GM19467 (cell line): ENCODE results near the gene PROSER1.
"Not testable (repeated sequence)": the region's sequence is repeated elsewhere in the genome, so short reads cannot be mapped to it uniquely, and the experiment has no call there.

ENCODE experiments used
- ATAC-seq: cut with Tn5 transposase; IDR thresholded peaks from one replicate; pipeline ENCODE4 v1.9.1; 2021; ENCODE audit warnings: mild to moderate bottlenecking, moderate library complexity; ENCODE audit not compliant: unreplicated experiment

PROSER1 gene

DNA sequence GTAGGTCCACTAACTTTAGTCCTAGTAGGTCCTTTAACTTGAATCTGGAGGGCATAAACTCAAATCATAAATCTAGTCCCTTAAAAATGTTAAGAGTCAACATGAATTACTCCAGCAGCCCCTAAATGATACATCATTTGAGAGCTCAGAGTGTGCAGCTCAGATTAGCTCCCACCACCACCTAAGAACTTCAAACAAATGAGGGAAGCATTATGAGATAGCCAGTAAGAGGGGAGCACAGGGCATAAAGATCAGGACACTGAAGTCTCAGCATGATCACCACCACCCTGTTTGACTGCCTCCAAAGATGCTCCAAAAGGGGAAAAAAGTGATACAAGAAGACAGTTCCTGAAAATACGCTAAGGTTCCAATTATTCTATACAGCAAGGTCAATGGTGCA is 5.7 kb downstream of the PROSER1 start:
- no peak for ATAC-seq

GRCh38 chr13:39025433-39025839 is 12.5 kb downstream of the PROSER1 start:
- ATAC-seq: no peak

DNA sequence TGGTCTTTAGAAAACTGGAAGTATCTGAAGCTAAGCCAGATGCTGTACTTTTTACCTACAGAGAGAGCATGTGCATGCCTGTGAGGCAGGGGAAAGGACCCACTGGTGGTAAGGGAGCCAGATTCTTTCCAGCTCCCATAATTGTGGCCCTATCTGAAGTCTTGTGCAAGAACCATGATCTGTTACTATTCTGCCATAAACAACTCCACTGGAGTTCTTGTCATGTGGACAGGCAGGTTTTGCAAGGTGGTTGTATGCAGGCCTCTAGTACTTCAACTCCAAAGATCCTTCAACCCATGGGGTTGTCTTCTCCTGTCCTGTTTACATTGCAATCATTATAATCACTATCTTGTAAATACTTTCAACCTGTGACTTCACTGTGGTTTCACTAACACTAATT is 14.1 kb downstream of the PROSER1 start:
- ATAC-seq: no peak

GRCh38 chr13:39023316-39023715 is 14.6 kb downstream of the PROSER1 start:
- ATAC-seq: no peak

GRCh38 chr13:39020853-39021462 is 16.9 kb downstream of the PROSER1 start:
- ATAC-seq: no peak

DNA sequence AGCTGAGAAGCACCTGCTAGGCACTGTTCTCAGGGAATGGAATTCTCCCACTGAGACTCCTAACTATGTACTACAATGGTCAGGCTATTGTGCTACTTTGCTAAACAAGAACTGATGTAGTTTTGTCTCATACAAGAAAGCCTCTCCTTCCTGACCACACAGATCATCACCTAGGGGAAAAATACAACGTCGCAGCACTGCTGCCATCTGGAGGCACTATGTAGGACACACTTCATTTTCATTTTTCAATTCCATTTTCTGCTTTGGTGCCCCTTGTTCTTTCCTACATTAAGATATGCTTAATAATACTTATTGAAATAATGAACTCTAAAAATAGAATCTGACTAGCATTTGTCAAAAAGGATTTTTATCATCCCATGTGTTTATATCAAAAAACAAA is 21.1 kb downstream of the PROSER1 start:
- ATAC-seq: peak; percentile 69

DNA sequence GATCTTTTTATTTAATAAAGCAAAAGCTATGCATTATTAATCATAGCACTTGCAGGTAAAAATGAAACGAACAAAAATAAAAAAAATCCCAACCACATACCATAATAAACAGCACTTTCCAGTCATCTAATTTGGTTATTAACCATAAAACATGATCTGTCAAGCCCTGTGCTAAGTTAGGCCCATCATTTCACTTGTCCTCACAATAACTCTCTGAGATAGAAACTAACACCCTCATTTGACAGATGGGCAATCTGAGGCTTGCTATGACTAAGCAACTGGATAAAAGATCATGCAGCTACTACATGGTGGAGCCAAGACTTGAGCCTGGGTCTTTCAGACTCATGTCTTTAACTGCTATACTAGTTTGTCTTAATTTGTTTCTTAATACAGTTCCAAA is 21.8 kb downstream of the PROSER1 start:
- peak; percentile 68 for ATAC-seq

DNA sequence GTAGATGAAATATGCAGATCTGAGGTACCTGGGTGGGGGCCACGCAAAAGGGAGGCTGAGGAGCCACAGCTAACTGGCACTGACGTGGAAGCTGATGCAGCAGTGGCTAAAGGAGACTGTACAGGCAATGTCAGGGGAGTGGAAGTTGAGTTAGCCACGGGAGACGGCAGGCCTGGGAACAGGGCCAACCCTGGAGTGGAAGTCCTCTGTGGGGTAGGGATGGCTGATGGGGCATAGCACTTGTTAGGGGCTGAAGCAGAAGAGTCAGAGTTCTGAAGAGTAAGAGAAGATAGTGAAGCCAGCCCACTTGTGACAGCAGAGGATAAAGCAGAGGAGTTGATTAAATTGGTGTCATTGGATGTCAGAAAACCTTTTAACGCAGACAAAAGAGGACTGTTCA is 24.4 kb downstream of the PROSER1 start:
- ATAC-seq: no peak

- ATAC-seq: no peak
Observed at GRCh38 chr13:39012608-39013007, 25.3 kb downstream of the PROSER1 start.

DNA sequence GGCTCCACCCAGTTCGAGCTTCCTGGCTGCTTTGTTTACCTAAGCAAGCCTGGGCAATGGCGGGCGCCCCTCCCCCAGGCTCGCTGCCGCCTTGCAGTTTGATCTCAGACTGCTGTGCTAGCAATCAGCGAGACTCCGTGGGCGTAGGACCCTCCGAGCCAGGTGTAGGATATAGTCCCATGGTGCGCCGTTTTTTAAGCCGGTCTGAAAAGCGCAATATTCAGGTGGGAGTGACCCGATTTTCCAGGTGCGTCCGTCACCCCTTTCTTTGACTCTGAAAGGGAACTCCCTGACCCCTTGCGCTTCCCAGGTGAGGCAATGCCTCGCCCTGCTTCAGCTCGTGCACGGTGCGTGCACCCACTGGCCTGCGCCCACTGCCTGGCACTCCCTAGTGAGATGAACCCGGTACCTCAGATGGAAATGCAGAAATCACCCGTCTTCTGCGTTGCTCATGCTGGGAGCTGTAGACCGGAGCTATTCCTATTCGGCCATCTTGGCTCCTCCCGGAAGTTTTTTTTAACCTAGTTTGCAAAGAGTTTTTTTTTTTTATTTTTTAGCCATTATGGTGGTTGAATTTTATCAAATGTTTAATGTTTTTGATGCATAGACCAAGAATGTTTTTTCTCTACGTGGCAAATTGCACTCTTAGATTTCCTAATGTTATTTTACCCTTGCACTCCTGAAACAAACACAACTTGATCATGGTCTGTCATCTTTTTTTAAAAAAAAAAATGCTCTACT is 31.3 kb downstream of the PROSER1 start:
- not testable (repeated sequence) for ATAC-seq

GRCh38 chr13:38998739-38999138 is 39.1 kb downstream of the PROSER1 start:
- ATAC-seq: no peak

DNA sequence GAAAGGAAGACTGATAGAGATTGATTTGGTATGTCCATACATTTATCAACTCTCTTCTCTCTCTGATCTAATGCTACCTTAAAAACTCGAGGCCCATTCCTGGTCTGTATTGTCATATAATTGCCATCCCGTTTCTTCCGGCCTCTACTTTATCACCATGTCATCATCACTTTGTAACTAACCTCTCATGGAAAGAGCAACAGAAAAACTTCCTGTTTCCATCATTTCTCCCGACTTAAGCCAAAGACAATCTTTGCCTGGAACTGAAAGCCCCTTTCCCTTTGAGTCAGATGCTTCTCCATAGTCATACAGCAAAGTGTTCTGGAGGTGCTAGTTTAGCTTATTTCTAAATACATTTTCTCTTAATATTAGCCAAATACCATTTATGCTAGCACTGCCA is 44.5 kb downstream of the PROSER1 start:
- no peak for ATAC-seq

DNA sequence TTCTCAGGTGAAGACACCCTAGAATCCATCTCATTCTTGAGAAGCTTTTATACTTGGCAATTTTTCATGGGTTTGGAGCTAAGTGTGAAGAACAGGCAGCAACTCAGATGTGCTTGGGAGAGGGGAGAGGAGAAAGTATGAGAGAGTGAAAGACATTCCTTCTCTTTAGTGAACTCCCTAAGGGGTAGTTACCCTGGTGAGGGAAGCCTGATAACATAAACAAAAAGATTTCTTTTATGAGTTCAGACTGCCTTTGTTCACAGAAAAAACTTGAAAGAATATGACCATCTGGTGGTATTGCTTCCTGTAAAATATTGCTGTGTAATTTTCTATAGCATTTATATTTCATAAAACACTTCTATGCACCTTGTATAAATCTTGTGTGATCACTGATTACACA is 47.2 kb downstream of the PROSER1 start, which contains the start of gene STOML3:
Gene STOML3 (minus strand): TSS at position 139 of the 400 bp plus-strand sequence. CDS start 110 bp downstream, at position 29.
- ATAC-seq: no peak

DNA sequence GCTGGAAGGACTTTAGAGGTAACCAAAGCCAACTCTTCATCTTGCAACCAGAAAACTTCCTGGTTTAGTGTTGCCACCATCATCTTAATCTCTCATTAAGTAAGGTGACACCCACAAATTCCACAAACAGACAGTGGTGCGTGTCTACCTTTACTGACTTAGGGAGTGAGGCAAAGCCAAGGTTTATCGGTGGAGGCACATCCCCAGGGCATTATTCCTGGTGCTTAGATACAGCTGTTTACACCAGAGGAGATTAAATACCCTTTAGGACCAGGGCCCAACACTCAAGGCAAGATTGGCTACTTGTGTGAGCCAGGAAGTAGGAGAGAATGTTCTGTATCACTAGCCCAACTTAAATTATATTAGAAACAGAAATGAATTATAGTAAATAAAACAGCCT is 56.8 kb downstream of the PROSER1 start:
- no peak for ATAC-seq

GRCh38 chr13:38980750-38981078 is 57.2 kb downstream of the PROSER1 start:
- ATAC-seq: no peak

DNA sequence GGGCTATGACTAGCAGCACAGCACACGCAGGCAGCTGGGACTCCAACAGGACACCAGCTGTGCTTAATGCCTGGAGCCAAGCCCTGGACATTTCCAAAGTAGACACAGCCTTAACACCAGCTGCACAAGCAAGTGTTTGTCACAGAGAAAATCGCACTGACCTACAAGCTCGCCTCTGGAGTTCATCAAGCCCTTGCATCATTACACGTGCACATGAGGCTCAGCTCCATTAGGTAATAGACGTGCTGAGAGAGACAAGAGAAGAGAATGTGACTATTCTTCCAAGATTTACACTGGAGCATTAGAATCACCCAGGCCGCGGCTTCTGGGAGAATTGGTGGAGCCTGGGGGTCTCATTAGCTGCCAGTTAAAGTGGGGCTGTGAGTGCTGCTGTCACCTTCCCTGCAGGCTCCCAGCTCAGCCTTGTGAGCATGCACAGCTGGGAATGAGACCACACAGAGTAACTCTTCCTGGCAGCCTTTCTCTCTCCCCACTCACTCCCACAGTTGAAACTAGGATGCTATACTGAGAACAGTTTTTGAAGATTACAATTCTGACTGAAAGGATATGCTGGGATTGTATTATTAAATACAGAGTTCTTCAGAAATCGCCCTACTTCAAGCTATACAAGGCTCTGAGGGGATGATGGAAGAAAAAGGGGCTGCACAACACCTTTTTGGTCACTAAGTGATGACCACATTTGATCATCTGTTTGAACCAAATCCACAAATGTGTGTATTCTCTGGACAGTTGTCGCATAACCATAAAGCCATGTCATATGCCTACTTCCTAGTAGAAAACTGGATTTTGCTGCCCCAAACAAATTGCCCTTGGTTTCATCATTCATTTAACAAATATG is 57.8 kb downstream of the PROSER1 start:
- ATAC-seq: no peak

DNA sequence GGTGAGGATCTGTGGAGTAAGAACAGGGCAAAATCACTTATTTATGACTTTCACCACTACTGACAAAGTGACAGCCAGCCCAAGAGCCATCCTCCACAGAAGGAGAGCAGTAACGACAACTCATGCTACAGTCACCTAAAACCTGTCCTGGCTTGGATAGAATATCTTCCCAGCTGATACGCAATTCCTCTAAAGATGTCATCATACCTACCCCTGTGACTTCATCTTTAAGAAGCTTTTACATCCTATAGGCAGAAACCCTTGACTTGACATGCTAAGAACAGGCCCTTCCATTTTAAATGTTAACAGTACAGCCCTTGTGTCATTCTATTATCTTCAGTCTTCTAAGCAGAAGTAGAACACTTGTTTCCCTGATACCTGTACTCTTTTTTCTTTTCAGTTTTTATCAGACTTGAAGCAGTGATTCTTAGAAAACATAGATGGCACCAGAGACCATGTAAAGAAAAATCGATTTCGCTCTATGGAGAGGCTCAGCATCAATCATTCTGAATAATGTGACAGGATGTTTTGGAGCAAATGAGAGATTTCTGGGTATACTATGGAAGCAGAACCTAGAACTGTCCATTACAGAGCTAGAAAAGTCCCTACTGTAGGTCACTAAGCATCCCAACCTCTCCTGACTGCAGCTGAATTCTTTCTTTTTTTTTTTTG is 67.4 kb downstream of the PROSER1 start:
- ATAC-seq: no peak

GRCh38 chr13:38969187-38969586 is 68.7 kb downstream of the PROSER1 start:
- no peak for ATAC-seq

DNA sequence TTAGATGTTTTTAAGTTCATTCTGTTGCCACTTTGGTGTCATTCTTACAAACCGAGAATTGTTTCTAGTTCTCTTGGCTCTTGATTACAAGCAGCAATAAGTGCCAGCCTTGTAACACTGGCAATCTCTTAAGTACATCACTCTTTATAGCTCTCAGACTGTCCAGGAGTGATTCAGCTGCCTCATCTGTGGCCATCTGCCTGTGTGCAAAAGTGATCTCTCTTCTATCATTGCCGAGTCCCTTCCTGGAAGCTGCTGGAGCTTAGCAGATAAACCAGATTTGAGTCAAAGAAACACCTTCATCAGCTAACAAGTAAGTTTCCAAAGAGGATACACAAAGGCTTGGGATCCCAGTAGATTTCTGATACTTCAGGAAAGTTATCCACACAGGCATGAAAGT is 70.4 kb downstream of the PROSER1 start:
- no peak for ATAC-seq

DNA sequence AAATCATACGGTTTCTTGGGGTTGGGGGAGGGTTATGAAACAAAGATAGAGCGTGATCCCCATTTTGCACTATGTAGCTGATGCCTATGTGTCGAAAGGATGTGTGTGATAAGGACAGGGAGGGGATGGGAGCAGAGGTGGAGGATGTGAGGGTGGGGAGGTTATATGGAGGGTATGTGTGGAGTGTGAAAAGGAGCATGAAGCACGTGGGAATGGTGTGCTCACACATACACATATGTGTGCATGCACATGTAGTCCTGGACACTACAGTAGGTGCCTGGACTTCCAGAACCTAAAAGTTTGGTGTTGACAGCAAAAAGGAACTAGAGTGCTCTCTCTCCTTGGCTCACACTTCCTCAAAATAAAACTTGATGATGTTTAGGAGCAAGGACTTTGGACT is 72.6 kb downstream of the PROSER1 start:
- no peak for ATAC-seq

GRCh38 chr13:38960175-38960574 is 77.7 kb downstream of the PROSER1 start:
- ATAC-seq: no peak
